VCaP (cell line): Measurements from ENCODE around the gene GAB1.

Experiments
- H3K27ac ChIP-seq: fragments of 450-650 bp; 2 replicates; pipeline ENCODE4 v1.5.1; 2017
- TF ChIP-seq, protein P1 (sequence below): fragments of 450-650 bp; conservative IDR thresholded peaks from 2 replicates; pipeline ENCODE4 v1.5.1; 2017; ENCODE audit warnings: mild to moderate bottlenecking, moderate library complexity

GAB1 gene

DNA sequence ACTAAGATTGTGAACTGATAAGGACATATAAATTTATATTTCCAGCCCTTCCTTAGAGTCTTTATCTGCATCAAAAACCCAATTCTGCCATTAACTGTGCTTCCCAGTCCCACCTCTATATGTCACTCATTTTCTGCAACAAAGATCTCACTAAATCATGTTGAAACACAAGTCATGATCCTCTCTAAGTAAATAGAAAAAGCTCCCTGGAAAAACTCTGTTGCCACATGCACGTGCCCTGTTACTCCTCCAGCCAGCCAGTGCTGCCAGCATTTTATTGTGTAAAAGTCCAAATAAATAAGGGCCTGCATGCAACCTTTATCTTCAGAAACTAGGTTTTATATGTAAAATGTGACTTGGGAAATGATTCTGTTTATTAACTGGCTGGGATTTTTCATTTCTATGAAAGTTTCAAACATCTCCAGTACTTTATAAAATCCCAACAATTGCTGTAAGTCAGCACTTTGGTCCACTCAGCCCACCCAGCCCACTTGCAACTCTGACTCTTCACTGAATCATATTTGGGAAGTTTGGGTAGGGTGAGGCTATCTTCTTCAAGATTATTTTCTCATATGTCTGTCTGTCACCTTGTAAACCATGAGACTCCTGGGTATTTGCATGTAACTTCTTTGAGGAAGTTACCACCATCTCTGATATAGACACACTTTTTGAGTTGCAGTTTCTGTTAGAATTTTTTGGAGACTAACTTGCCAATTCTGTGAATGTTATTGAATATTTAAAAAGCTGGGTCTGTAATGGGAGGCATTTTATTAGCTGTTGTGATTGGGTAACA, 136.9 kb downstream of the GAB1 start:
- TF ChIP-seq, protein P1, sequence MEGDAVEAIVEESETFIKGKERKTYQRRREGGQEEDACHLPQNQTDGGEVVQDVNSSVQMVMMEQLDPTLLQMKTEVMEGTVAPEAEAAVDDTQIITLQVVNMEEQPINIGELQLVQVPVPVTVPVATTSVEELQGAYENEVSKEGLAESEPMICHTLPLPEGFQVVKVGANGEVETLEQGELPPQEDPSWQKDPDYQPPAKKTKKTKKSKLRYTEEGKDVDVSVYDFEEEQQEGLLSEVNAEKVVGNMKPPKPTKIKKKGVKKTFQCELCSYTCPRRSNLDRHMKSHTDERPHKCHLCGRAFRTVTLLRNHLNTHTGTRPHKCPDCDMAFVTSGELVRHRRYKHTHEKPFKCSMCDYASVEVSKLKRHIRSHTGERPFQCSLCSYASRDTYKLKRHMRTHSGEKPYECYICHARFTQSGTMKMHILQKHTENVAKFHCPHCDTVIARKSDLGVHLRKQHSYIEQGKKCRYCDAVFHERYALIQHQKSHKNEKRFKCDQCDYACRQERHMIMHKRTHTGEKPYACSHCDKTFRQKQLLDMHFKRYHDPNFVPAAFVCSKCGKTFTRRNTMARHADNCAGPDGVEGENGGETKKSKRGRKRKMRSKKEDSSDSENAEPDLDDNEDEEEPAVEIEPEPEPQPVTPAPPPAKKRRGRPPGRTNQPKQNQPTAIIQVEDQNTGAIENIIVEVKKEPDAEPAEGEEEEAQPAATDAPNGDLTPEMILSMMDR, result no peak
- peak overlapping the region; percentile 1; the same call in 1 of the 2 replicates for H3K27ac ChIP-seq

DNA sequence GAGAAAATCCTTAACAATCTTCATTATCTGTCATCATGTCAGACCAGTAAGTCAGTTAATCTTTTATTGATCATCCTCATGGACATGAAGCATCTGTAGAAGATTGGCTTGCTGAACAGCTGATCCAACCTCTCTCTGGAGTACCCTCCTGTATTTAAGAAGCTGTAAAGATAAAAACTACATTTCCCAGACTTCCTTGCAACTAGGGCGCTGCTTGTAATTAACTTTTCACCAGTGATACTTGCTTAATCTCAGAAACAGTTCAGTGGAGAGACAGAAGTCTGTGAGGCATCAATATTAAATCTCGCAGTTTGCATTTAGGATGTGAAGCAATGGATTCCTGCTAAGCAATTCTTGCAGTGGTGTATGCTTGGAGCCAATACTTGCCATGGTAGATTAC, 140.8 kb downstream of the GAB1 start:
- TF ChIP-seq, protein P1, result no peak
- no peak overlapping the region for H3K27ac ChIP-seq

DNA sequence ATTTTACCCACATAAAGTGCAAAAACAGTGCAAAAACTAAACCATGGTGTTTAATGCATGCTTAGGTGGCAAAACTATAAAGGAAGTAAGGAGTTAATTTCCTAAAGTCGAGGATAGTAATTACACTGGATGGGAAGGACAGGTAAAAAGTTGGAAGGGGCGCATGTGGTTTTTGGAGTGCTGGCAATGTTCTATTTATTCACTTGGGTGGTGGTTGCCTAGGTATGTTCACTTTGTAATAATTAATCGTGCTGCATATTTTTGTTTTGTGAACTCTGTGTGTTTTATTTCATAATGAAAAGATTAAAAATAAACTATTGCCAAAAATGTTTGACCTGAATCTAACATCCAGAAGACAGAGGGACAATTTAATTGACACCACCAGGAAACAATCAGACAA, 144.7 kb downstream of the GAB1 start:
- H3K27ac ChIP-seq, result no peak overlapping the region
- TF ChIP-seq, protein P1, result no peak

DNA sequence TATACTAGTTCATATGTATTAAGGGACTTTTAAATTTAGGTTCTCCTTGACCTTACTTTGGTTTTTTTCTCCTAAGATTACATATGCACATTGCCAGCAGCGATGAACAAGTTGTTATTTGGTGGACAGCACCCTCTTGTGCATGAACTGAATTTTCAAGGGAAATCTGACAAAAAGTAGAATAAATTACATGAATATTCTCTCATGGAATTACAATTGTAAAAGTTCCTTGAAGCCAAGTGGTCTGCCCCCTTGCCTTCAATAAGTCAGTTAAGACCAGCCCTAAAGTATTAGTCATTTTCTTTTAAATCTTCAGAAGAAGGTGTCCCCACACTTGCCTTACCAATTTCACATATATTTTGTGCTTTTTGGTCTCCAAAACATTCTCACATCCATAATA, 146.2 kb downstream of the GAB1 start:
- H3K27ac ChIP-seq, result no peak overlapping the region
- TF ChIP-seq, protein P1, result peak; percentile 81

DNA sequence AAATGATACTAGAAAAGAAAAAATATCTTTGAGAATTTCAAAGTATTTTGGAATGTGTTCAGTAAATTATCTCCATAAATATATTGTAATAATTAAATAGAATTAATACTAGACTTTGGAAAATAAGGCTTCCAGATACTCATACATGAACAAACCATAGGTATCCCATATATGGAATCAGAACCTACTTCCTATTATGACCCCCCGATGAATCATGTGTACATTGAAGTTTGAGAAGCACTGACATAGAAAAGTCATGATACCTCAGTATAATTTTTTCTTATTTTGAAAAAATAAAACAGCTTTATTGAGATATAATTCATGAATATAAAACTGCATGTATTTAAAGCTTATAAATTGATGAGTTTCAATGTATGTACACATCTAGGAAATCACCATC, 149.6 kb downstream of the GAB1 start:
- TF ChIP-seq, protein P1, result no peak
- no peak overlapping the region for H3K27ac ChIP-seq

DNA sequence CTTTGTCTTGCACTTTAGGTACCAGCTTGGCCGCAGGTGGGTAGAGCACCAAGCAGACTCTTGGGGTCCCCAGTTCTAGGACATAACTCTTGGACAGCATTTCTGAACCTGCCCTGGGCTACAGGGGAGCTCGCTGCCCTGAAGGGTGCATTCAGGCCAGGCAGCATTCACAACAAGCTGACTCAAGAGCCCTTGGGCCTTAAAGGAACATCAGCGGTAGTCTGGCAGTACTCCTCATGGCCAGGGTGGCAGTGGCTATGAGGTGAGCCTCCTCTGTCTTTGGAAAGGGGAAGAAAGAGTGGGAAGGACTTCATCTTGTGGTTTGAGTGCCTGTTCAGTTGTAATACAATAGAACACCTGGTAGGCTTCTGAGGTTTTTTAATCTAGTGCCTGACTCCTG, 152.0 kb downstream of the GAB1 start:
- TF ChIP-seq, protein P1, result no peak
- no peak overlapping the region for H3K27ac ChIP-seq

DNA sequence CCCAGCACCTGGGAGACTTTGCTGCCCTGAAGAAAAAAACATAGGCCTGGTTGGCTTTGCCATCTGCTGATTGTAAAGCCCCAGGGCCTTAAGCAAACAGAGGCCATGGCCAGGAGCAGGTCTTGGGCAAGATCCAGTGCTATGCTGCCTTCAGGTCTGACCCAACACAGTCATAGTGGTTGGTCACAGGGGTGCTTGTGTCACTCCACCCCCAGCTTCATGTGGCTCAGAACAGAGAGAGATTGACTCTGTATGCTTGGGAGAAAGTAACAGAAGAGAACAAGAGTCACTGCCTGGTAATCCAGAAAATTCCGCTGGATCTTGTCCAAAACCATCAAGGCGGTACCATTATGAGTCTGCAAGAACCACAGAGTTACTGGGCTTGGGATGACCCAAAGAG, 152.4 kb downstream of the GAB1 start:
- TF ChIP-seq, protein P1, result no peak
- H3K27ac ChIP-seq, result no peak overlapping the region
